HG03175 (cell line): Measurements from ENCODE around the gene OOSP2.
"Not testable (repeated sequence)": the region's sequence is repeated elsewhere in the genome, so short reads cannot be mapped to it uniquely, and the experiment has no call there.

Source experiments
- ATAC-seq: cut with Tn5 transposase; IDR thresholded peaks from one replicate; pipeline ENCODE4 v1.9.1; 2021; ENCODE audit warnings: mild to moderate bottlenecking, moderate library complexity; ENCODE audit not compliant: unreplicated experiment

Gene OOSP2, protein sequence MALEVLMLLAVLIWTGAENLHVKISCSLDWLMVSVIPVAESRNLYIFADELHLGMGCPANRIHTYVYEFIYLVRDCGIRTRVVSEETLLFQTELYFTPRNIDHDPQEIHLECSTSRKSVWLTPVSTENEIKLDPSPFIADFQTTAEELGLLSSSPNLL

DNA sequence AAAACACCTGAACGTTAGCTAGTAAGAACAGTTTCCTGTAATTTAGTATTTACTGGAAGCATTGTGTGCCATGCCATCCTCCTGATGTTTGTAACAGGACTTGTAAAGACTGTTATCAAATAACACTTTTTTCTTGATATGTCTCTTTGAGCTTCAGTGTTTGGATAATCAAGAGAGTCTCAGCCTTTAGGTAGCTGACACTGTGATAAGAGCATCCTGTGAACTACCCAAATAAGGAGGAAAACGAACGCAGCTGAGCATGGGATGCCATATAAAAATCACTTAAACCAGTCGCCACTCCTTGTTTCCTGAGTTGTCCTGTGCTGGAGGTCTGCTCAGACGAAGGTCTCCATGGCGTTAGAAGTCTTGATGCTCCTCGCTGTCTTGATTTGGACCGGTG is at the start of gene OOSP2:
Gene OOSP2, plus strand, starts transcription at position 301 of the 400 bp plus-strand sequence. Its CDS starts 51 bp downstream, at position 352.
- ATAC-seq = no peak

DNA sequence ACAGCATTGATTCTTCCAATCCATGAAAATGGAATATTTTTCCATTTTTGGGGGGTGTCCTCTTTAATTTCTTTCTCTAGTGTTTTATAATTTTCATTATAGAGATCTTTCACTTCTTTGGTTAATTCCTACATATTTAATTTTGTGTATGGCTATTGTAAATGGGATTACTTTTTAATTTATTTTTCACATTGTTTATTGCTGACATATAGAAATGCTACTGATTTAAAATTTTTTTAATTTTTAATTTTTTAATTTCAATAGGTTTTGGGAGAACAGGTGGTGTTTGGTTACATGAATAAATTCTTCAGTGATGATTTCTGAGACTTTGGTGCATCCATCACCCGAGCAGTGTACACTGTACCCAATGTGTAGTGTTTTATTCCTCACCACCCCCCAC is 49.8 kb upstream of the OOSP2 start:
- ATAC-seq = no peak

DNA sequence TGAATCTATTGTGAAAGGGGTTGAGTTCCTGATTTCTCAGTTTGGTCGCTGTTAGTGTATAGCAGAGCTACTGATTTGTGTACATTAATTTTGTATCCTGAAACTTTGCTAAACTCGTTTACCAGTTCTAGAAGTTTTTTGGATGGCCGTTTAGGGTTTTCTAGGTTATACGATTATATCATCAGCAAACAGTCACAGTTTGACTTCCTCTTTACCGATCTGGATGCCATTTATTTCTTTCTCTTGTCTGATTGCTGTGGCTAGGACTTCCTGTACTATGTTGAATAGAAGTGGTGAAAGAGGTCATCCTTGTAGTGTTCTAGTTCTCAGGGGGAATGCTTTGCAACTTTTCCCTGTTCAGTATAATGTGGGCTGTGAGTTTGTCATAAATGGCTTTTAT is 47.8 kb upstream of the OOSP2 start:
- no peak for ATAC-seq

DNA sequence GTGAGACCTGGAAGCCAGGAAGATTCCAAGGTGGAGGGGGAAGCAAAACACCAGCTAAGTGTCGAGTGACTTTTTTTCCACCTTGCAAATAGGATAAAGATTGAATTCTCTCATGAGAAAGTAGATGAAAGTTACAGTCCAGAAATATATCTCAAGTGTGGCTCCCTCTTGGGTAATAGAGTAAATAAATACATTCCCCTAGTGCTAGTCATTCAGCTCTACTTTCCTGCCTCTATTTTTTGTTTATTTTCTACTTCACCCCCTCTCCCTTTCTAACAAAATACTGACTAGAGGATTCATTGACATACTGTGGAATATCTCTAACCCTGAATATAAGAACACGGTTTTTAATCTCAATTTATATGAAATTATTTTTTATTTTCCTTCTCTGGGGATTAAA is 42.4 kb upstream of the OOSP2 start:
- no peak for ATAC-seq

DNA sequence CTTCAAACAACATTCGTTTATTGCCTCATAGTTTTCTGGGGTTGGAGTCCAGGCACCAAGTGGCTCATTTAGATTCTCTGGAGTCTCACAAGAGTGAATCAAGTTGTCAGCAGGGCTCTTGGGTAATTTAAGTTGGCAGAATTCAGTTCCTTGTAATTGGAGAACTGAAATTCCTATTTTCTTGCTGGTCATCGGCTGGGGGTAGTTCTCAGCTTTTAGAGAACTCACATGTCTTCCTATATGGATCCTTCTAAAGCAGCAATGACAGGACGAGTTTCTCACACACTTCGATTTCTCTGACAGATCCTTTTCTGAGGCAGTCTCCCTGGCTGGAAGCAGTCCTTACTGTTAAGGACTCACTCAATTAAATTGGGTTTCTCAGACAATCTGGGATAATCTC is 40.5 kb upstream of the OOSP2 start:
- no peak for ATAC-seq

DNA sequence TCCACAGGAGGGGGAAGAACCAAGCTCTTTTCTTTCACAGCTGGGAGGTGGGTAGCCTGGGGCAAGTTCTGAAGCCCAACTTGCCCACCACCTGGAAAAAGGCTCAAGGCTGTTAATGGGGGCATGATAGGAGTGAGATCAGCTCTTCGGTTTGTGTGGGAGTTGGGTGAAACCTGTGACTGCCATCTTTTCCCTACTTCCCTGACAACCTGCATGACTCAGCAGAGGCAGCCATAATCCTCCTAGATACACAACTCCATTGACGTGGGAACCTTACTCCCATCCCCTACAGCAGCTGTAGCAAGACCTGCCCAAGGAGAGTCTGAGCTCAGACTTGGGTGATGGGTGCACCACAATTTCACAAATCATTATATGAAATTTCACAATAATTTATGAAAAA is 36.5 kb upstream of the OOSP2 start:
- ATAC-seq = no peak

DNA sequence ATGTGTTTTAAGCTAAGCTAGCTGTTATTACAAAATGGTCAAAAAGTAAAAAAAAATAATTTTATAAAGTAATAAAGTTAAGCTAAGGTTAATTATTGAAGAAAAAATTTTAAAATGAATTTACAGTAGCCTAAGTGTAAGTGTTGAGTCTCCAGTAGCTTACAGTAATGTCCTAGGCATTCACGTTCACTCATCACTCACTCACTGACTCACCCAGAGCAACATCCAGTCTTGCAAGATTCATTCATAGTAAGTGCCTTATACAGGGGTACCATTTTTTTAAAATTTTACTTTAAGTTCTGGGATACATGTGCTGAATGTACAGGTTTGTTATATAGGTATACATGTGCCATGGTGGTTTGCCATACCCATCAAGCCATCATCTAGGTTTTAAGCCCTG is 34.8 kb upstream of the OOSP2 start:
- ATAC-seq = no peak

DNA sequence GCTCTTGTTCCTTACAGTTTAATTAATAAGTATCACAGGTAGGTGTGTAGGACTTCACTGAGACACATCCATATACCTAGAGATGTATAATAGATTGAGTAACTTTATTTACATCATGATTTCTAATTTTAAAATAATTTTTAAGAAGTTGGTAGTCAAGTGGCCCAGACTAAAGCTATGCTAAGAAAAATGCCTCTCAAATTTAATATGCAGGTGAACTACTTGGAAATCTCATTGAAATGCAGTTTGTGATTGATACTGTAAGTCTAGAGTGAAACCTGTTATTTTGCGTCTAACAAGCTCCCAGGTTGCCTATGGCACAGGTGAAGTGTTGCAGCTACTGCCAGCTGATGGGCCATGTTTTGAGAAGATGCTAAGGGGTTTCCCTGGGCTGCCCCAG is 23.3 kb upstream of the OOSP2 start, which contains the start of gene OOSP4B:
Gene OOSP4B, plus strand, starts transcription at position 301 of the 400 bp plus-strand sequence.
- no peak for ATAC-seq

DNA sequence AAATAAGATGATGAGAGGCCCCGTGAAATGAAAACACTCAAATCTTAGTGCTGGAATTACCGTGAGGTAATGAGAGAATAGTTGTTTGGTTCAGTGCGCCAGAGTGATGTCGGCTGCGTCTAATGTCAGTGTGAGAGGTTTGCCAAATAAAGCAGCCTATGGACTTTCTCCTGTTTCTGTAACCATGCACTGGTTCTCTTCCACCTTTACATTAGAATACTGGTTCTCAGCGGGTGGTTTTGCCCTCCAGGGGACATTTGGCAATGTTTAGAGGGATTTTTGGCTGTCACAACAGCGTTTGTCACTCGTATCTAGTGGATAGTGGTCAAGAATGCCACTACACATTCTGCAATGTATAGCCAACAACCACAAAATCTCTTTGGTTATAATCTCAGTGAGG is 22.2 kb upstream of the OOSP2 start:
- no peak for ATAC-seq

DNA sequence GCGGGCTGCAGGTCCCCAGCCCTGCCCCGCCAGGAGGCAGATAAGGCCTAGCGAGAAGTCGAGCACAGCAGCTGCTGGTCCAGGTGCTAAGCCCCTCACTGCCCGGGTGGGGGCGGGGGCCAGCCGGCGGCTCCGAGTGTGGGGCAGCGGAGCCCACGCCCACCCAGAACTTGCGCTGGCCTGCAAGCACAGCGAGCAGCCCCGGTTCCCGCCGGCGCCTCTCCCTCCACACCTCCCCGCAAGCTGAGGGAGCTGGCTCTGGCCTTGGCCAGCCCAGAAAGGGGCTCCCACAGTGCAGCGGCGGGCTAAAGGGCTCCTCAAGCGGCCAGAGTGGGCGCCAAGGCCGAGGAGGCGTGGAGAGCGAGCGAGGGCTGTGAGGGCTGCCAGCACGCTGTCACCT is 19.8 kb upstream of the OOSP2 start:
- not testable (repeated sequence) for ATAC-seq

DNA sequence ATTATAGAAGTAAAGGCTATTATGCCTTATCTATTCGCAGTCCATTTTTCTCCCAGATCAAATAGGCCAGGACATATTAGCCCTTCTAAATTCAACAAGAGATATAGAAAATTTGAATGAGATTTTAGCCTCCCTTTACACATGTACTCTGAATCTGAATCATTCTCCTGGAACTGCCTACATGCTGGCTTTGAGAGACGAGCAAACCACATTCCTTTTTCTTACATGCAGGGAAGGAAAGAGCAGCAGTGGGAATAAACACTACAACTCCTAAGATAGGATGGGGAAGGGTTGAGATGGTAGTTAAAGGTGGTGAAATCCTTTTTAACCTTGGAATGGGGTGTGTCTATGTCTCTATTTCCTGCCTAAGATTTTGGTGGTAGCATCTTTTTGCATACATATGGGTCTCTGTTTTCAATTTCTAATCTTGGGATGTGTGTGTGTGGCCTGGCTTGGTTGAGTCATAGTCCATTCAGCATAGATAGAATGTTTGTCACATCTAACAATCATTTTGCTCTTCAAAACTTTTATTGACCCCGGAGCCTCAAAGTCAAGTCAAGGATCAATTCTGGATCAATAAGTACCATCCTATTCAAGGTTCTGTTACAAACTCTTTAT is 11.1 kb upstream of the OOSP2 start:
- no peak for ATAC-seq

DNA sequence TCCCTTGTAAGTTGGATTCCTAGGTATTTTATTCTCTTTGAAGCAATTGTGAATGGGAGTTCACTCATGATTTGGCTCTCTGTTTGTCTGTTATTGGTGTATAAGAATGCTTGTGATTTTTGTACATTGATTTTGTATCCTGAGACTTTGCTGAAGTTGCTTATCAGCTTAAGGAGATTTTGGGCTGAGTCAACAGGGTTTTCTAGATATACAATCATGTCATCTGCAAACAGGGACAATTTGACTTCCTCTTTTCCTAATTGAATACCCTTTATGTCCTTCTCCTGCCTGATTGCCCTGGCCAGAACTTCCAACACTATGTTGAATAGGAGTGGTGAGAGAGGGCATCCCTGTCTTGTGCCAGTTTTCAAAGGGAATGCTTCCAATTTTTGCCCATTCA is 10.2 kb downstream of the OOSP2 start:
- not testable (repeated sequence) for ATAC-seq

DNA sequence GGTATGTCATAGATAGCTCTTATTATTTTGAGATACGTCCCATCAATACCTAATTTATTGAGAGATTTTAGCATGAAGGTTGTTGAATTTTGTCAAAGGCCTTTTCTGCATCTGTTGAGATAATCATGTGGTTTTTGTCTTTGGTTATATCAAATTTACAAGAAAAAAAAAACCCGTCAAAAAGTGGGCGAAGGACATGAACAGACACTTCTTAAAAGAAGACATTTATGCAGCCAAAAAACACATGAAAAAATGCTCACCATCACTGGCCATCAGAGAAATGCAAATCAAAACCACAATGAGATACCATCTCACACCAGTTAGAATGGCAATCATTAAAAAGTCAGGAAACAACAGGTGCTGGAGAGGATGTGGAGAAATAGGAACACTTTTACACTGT is 10.6 kb downstream of the OOSP2 start:
- not testable (repeated sequence) for ATAC-seq

DNA sequence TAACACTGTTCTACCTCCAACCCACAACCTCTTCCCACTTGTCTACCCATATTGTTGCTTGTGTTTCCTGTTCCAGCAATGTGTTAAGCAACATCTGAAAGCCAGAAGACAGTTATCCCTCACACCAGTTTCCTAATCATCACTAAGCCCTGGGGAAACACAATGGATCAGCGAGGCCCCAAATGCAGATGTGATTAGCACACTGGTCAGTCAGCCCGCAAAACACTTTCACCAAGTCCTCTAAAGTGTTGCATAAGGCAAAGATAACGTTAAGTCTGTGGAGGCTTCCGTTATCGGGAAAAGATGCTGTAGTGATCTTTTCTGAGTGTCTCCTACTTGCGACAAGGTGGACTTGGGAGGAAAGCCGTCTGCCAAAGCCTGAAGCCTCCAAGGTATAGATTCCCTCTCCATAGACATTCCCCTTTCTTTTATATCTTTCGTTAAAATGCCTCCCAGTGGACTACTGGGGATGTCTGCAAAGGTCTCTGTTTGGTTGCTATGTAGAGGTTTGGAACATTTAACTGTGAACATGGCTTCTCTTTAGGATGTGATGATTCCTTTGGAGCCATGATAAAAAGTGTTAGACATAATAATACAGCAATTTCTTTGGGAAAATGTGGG is 16.2 kb downstream of the OOSP2 start, which contains the start of gene MS4A3:
Gene MS4A3, plus strand, starts transcription at position 317 of the 621 bp plus-strand sequence. CDS start 4,496 bp downstream, outside the sequence.
- ATAC-seq = no peak

DNA sequence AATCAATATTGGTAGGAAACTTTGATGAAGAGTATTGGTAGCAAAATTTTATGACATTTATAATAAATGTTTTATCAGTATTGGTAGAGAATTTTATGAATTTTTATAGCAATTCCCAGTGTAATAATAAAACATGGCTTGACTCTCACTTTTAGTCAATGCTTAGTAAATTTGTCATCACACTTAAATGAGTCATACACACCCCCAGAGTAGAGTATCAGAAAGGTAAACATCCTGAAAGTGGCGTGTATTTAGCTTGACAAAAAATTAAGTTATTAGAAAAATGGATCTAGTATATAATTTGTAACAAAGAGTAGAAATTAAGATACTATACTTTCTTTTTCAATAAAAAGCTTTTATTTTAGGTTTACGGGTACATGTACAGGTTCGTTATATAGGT is 18.8 kb downstream of the OOSP2 start:
- ATAC-seq = no peak

DNA sequence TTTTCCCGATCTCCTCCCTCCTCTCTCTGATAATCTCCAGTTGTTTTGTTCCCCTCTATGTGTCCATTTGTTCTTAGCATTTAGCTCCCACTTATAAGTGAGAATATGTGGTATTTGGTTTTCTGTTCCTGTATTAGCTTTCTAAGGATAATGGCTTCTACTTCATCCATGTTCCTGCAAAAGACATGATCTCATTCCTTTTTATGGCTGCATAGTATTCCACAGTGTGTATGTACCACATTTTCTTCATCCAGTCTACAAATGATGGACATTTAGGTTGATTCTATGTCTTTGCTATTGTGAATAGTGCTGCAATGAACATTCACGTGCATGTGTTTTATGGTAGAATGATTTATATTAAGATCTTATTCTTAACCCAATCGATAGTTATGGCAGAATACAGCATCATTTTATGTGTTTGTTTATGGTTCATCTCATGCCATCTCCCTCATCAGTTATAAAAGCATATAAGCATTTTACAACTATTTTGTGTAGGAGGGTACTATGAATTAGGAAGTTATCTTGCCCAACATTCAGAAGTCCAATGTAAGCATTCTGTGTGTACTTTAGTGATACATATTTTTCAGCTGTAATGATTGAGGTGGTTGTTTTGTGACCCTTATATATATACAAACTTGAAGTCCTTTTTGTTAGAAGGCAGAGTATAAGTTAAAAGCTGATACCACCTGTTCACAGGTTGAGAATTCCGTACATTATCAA is 19.5 kb downstream of the OOSP2 start:
- ATAC-seq = no peak

DNA sequence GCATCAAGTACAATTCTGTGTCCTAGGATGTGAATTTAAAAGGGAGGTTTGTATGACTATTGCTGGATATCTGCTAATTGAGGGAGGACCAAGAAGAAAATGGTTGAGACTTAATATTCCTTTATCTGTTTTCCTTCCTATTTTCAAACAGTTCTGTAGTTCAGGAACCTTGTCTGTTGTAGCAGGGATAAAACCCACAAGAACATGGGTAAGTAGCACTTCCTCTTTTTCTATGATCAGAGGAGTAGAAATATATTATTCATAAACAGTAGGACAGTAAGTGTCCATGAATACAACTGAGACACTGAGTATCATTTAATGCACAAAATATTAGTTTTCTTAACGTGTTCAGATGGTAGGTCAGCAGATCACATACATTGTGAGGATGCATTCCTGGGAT is 23.9 kb downstream of the OOSP2 start:
- no peak for ATAC-seq

DNA sequence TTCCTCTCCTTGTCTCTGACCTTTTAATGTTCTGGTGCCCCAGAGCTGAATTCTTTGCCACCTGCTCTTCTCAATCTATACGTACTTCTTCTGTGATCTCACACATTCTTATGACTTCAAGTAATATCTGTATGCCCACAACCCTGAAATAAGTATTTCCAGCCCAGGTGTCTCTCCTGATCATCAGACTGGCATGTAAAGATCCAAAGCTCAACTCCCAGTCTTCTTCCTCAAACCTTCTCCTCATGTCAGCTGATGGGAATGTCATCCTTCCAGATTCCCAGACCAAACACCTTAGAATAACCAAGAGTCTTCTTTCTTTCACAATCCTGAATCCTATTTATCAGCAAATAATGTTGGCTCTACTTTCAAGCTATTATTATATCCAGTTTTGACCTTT is 25.6 kb downstream of the OOSP2 start:
- ATAC-seq = no peak

DNA sequence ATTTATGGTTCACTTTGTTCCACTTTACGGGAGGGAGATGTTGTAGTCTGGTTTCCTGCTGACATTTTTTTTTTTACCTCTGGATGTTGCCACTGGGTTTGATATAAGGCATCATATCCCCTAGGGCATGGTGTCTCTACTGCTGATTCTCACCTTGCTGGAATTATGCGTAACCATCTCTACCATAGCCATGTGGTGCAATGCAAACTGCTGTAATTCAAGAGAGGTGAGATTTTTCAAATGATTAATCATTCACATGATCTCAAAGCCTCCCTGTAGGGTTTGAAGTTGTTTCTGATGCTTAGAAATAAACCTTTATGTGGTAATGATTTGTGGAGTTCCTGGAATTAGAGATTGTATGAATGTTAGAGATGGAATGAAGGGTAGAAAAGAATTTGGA is 29.2 kb downstream of the OOSP2 start:
- ATAC-seq = no peak

DNA sequence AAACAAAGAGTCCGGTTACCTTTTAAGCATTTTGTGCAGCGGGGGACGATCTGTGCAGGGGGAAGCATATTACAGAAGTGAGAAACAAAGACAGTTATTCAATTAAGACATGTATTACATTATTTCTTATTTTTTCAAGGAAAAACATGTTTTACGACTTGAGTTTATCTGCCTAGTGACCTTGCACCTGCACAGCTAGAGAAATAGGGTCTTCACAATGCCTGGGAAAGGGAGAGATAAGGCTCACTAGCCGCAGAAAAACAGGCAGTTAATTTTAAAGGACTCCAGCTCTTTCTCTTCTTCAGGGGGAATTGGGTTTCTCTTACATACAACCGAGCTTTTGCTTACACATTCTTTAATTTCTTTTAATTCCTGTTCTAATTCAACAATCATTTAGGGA is 31.4 kb downstream of the OOSP2 start:
- not testable (repeated sequence) for ATAC-seq

DNA sequence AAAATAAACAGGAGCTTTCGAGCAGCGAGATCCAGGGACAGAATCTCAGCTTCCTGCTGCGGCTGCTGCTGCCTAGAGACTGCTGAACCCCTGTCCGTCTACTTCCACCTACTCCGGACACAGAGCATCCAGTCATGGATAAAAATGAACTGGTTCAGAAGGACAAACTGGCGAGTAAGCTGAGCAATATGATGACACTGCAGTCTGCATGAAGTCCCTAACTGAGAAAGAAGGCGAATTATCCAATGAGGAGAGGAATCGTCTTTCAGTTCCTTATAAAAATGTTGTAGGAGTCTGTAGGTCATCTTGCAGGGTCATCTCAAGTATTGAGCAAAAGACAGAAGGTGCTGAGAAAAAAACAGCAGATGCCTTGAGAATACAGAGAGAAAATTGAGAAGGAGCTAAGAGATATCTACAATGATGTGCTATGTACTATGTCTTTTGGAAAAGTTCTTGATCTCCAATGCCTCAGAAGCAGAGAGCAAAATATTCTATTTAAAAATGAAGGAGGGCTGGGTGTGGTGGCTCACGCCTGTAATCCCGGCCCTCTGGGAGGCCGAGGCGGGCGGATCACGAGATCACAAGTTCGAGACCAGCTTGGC is 37.1 kb downstream of the OOSP2 start:
- no peak for ATAC-seq
